ENCODE measurements around the gene LYST. TPM values are rescaled to one million over a fixed set of nuclear protein-coding genes. Genes with fewer than 3 reads are reported as not detected.
"Not testable (repeated sequence)": the region's sequence is repeated elsewhere in the genome, so short reads cannot be mapped to it uniquely, and the experiment has no call there.

The LYST gene
- total and polyA plus RNA-seq, 10 of the 15 experiments (the other 5 are each of a cell fraction or from before 2014, with no cell fraction given) = 3.3 to 28.1 (median 5.6) TPM

DNA sequence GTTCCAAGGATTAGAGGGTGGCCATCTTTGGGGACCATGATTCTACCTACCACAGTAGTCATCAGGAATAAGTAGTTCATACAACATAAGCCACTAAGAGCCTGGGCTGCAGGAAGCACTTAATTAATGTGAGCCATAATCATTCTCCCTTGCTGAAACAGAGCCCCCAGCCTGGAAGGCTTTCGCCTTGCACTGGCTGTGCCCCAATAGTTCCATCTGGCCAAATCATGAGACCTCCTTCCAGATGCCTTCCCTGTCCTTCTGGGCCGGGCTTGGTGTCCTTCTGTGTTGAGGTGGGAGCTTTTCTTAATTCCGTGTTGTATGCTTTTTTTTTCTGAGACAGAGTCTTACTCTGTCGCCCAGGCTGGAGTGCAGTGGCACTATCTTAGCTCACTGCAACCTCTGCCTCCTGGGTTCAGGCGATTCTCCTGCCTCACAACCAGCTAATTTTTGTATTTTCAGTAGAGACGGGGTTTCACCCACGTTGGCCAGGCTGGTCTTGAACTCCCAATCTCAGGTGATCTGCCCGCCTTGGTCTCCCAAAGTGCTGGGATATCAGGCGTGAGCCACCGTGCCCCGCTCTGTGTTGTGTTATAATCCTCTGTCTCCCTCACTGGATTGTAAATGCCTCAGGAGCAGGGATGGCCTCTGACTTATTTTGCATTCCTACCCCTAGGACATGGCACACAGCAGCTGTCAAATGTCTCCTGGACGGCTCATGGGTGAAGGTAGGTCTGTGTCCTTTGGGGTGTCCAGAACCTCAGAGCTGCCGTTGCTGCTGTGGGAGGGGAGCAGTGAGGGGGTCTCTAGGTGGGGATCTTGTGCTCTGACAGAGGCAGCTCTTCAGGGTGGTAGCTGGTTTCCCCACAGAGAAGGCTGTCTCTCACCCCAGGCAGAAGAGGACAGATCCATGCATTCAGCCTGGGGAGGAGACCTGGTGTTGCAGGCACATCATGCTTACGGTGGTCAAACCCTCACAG lies 227.2 kb downstream of the LYST start (continued):
- TF ChIP-seq, protein P1, sequence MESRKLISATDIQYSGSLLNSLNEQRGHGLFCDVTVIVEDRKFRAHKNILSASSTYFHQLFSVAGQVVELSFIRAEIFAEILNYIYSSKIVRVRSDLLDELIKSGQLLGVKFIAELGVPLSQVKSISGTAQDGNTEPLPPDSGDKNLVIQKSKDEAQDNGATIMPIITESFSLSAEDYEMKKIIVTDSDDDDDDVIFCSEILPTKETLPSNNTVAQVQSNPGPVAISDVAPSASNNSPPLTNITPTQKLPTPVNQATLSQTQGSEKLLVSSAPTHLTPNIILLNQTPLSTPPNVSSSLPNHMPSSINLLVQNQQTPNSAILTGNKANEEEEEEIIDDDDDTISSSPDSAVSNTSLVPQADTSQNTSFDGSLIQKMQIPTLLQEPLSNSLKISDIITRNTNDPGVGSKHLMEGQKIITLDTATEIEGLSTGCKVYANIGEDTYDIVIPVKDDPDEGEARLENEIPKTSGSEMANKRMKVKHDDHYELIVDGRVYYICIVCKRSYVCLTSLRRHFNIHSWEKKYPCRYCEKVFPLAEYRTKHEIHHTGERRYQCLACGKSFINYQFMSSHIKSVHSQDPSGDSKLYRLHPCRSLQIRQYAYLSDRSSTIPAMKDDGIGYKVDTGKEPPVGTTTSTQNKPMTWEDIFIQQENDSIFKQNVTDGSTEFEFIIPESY (IDR thresholded peaks at IDR 0.05) = no peak
- TF ChIP-seq MXI1 (IDR thresholded peaks at IDR 0.05; ENCODE audit: low read depth, low read length) = no peak
- TF ChIP-seq JUND (IDR thresholded peaks at IDR 0.05; ENCODE audit: low read depth, low read length) = no peak

GRCh38 chr1:235638612-235639011 lies 228.1 kb downstream of the LYST start:
- H3K9ac ChIP-seq (ENCODE audit: control insufficient read depth, insufficient read depth, low read length); H3K27ac ChIP-seq (ENCODE audit: control insufficient read depth, insufficient read depth); FAIRE-seq; H3K79me2 ChIP-seq (ENCODE audit: control insufficient read depth, insufficient read depth, low read length); H4K20me1 ChIP-seq (ENCODE audit: control insufficient read depth, insufficient read depth); H3K27me3 ChIP-seq (replicated peaks in 1 of 2; ENCODE audit: control insufficient read depth in 2 of 2, insufficient read depth in 2 of 2, low read length in 1 of 2); H3K4me2 ChIP-seq (ENCODE audit: control insufficient read depth, insufficient read depth); H3K36me3 ChIP-seq (ENCODE audit: control insufficient read depth in 2 of 2, insufficient read depth in 2 of 2, low read length in 1 of 2); in situ Hi-C loops (cut with MboI); ATAC-seq; H2AFZ ChIP-seq (ENCODE audit: control insufficient read depth, low read depth, low read length); BruUV-seq (replicated peaks); H3K9me3 ChIP-seq (replicated peaks; ENCODE audit: control insufficient read depth, insufficient read depth, low read length); intact Hi-C loops (cut with micrococcal nuclease; ENCODE audit: unreplicated experiment); DNase-seq (ENCODE audit: low read depth, low spot score); SMC1A ChIA-PET (ENCODE audit: uncharacterized antibody, unreplicated experiment); CTCF ChIA-PET; POLR2A ChIA-PET; RAD21 ChIA-PET (ENCODE audit: unreplicated experiment); H3K4me3 ChIP-seq: not testable (repeated sequence)
- H3K4me1 ChIP-seq (ENCODE audit: control insufficient read depth, insufficient read depth, low read length) = peaks cover 12% of the 10 kb centered on the region; the same call in 1 of the 2 replicates
- 38% methylated on average over 1 of the region's 2 CpGs for WGBS (ENCODE audit: insufficient coverage, insufficient replicate concordance, low lambda C conversion rate, missing lambda C conversion rate)
